ENCODE results near the gene SPRED3.

DNA sequence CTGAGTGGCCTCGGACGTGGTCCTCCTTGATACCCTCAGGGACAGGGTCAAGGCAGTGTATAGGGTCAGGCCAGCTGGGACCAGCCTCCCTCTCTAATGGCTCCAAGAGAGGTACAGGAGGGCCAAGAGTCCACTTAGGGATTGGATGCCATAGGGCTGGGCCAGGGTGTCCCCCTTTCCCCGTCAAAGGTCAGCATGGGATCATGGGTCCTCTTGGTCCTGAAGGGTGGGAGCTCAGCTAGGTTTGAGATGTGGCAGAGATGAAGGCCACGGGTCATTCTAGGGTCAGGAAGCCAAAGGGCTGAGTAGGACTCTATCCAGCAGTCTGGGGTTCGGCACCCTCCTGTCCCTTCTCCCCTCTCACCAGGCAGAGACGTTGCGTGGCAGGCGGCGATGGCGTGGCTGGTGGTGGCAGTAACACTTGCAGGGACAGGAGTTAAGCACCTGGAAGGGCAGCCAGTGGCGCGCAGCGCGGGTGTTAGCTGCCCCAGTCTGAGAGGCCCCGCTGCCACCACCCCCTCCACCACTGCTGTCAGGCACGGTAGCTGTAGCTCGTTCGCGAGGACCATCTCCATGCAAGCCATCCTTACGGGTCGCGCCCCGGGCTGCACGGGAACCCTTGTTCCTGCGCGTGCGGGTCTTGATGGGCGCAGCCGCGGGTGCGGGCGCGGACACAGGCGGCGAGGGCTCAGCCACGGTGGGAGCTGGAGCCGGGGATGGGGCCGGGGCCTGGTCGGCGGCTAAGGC lies 3.3 kb upstream of the SPRED3 start:
- TF ChIP-seq, protein P1, sequence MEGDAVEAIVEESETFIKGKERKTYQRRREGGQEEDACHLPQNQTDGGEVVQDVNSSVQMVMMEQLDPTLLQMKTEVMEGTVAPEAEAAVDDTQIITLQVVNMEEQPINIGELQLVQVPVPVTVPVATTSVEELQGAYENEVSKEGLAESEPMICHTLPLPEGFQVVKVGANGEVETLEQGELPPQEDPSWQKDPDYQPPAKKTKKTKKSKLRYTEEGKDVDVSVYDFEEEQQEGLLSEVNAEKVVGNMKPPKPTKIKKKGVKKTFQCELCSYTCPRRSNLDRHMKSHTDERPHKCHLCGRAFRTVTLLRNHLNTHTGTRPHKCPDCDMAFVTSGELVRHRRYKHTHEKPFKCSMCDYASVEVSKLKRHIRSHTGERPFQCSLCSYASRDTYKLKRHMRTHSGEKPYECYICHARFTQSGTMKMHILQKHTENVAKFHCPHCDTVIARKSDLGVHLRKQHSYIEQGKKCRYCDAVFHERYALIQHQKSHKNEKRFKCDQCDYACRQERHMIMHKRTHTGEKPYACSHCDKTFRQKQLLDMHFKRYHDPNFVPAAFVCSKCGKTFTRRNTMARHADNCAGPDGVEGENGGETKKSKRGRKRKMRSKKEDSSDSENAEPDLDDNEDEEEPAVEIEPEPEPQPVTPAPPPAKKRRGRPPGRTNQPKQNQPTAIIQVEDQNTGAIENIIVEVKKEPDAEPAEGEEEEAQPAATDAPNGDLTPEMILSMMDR (IDR thresholded peaks at IDR 0.05; ENCODE audit: low read depth, low read length), result no peak
- TF ChIP-seq EZH2phosphoT487 (IDR thresholded peaks at IDR 0.05; ENCODE audit: low read depth), result no peak
